GM18517 (cell line): ENCODE measurements around the gene MORN1.

Source experiments
- ATAC-seq: cut with Tn5 transposase; IDR thresholded peaks from one replicate; pipeline ENCODE4 v1.9.1; 2021; ENCODE audit warnings: mild to moderate bottlenecking, moderate library complexity; ENCODE audit not compliant: unreplicated experiment

Gene MORN1

GRCh38 chr1:2375923-2376260 lies 15.5 kb downstream of the MORN1 start:
- ATAC-seq, result no peak

DNA sequence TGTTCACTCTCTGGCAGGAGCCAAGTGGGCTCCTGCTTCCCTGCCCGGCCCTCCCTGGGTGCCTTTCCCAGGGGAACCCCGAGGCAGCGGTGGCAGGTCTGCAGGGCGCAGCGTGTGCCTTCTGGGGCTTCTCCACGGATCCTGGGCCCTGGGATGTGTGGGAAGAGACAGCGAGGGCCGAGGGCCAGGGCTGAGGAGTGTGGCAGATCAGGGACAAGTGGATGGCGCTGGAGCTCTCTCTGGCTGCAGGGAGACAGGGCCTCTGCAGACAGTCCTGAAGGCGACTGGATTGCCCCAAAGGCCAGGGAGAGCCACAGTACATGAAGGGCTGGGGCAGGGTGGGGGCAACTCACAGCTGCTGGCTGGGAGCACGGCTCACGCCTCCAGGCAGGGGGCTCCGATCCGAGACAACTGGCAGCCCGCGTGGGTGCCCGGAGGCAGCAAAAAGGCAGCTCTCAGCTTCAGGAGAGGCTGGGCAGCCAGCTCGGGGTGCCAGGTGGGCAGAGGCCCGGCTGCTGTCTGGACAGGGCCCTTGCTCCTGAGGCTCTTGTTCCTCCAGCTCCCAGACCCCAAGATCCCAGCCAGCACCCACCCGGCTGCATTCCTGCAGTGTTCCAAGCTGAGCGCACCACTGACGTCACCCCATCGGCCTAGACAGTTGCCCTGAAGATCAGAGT lies 16.0 kb downstream of the MORN1 start:
- no peak for ATAC-seq

GRCh38 chr1:2374252-2375155 lies 16.9 kb downstream of the MORN1 start:
- no peak for ATAC-seq

DNA sequence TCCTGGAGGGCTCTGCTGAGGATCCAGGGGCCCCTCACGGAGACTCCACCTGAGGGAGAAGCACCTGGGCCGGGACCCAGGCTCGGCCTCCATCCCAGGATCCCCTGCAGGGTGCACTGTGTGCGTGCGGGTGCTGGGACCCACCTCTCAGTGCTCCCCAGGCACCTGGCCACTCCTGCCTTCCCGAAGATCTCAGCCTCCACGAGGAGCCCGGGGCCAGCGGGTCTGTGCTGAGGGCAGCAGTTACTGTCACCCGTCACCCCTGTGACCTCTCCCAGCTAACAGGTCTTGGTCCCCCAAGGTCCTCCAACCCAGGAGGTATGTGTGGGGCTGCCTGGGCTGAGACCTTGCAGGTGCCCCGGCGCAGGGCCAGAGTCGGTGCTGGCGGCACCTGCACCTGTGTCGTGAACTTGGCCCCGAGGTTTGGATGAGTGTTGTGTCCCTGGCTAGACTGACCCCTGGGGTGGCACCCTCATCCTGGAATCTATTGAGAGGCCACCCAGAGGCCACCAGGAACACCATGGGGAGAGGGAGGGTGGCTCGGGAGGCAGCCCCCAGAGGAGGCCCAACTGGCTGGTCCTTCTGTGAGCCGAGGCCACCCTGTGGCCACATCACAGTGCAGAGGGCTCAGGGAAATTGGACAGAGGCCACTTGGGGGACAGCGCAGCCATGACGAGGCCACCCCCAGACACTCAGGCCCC lies 17.7 kb downstream of the MORN1 start:
- no peak for ATAC-seq

DNA sequence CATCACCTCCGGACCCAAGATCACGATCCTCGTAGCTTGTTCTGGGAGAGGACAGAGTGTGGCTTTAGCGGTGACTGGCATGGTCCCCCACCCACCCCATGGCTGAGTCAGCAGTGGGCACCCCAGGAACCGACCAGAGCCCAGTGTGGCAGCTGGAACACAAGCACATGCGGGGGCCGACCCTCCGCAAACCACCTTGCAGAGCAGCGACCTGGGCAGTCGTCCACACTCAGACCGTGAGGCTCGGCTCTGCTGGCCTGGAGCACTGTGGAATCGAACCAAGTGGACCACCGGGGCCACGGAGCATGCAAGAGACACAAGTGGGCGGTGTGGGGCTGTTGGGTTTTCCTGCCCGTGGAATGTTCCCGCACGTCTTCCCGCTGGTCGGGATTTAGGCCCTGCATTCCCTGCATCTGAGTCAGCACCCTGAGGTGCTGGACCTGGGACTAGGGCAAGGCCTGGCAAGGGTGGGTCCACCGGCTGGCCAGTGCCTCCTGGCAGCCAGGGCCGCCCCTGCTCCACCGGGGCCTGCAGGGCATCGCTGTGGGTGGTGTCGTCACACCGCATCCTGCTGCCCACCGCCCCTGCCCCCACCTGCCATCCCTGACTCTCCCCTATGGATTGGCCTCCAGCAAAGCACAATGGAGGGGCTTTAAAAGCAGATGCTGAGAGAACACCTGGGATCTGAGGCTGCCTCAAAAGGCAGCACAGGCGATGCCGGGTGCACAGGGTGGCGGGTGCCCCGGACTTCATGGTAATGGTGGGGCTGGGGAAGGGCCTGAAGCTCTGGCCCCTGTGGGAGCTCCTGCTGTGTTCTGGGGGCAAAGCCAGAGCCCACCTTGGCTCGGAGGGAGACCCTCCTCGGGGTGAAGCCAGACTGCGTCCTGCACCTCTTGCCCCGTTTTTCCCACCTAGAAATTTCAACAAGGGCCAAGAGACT lies 18.5 kb downstream of the MORN1 start:
- no peak for ATAC-seq

- no peak for ATAC-seq
Observed at GRCh38 chr1:2368053-2368744, 23.2 kb downstream of the MORN1 start.

DNA sequence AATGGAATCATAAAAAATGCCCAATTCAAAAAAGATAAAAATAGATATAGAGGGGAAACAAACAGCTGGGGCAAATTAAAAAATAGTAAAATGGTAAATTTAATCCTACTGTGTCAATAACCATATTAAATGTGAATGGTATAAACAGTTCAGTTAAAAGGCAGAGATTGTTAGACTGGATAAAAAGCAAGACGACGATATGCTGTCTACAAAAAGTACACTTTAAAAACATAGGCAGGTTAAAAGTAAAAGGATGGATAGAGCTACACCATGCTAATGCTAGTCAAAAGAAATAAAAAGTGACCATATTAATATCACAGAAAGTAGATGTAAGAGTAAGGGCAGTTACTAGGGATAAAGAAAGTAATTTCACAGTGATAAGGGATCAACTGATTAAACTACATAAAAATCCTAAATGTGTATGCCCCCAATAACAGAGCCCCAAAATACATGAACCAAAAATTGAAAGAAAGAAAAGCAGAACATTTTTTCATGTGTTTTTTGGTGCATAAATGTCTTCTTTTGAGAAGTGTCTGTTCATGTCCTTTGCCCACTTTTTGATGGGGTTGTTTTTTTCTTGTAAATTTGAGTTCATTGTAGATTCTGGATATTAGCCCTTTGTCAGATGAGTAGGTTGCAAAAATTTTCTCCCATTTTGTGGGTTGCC lies 27.4 kb downstream of the MORN1 start:
- no peak for ATAC-seq

DNA sequence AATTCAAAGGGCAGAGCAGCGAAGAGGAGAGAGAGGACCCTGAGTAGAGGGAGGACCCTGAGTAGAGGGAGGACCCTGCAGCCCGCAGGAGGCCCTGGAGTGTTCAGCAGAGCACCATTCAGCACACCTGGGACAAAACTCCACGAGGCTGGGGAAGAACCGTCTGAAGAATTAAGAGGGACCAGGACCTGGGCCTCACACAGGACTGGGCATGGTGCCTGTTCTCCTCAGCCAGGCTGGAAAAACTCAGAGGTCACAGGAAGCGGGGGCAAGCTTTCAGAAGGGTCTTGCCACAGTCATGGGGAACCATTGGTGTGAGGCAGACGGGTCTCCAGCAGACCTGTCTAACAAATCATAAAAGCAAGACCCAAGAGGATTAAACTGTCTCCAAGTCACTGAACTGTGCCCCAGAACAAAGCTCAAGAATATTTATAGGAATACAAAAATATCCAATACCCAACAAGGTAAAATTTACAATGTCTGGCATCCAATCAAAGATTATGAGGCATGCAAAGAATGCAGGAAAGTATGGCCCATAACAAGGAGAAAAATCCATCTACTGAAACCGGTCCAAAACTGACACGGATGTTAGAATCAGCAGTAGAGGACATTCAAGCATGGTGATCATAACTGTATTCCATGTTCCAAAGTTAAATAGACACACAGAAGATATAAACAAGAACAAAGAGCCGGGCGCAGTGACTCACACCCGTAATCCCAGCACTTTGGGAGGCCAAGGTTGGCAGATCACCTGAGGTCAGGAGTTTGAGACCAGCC lies 30.6 kb downstream of the MORN1 start:
- no peak for ATAC-seq

DNA sequence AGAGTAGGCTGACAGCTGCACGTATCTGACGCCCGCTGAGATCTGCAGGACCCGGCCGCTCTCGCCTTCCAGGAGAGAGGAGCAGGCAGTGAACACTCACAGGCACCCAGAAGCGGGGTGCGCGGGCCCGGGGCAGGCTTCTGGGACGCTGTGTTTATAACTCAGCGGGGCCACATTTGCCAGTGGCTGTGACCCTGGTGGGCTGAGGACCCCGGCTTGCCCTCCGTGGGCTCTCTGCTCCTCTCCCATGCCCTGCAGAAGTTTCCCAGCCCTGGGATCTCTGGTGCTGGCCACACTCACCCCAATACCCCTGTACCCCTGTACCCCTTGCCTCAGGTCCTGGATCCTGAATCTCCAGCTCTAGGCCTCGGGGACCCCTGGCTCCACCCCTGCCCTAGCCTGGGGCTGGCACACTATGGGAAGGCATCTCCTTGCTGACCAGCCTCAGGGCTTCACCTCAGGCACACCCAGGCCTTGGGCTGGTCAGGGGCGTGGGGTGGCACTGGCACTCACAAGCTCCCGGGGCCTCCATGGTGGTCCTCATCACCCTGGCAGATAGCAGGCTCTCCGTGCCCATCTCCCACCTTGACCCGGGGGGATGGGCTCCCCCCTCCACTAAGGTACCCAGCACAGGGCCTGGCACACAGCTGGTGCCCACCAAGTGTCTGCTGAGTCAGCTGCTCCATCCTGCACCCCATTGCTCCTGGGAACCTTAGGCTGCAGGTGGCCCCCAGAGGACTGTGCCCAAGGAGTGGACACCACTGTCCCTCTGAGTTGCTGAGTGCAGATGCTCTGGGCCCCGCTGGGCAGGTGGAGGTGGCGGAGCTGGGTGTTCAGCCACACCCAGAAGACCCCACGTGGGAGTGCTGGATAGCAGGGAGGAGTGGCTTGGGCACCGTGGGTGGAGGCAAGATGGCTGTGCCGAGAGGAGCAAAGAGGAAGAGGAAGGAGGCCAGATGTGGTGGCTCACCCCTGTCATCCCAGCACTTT lies 32.4 kb downstream of the MORN1 start:
- no peak for ATAC-seq

GRCh38 chr1:2358072-2358471 lies 33.3 kb downstream of the MORN1 start:
- no peak for ATAC-seq

DNA sequence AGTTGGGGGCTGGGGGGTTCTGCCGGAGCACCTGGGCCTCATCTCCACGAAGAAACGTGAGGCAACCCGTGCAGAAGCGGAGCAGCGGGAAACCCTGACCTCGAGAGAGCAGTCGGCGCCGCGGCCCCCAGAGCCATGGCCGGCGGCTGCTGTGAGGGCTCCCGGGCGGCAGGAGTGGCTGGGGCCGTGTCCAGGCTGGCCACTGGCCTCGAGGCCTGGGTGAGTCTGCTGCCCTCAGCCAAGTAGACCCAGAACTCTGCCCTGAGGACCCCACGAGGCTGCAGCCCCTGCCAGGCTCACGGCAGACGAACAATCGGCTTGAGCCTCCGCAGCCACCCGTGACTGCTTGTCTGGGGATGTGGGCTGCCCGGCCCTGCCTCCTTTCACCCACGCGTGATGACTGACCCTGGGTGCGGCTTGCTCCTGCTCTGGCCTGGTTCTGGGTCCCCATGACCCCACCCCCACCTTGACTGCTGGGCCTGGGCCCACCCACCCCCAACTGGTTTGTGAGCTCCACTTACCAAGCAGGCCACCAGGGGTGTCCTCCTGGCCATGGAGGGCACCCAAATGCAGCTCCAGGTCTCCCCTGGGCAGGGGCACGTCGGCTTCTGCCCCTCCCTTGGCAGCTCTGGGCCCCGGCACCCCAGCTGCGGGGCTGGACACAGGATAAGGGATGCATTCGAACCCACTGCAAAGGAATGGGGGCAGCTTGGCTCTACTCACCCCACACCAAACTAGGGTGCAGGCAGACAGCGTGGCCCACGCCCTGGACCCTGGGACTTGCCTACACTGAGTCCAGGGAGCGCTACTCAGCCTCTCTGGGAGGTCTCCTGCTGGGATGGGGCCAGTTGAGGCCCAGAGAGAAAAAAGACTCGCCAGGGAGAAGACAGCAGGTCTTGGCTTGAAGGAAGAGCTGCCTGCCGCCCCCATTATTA lies 34.2 kb downstream of the MORN1 start:
- ATAC-seq, result no peak

DNA sequence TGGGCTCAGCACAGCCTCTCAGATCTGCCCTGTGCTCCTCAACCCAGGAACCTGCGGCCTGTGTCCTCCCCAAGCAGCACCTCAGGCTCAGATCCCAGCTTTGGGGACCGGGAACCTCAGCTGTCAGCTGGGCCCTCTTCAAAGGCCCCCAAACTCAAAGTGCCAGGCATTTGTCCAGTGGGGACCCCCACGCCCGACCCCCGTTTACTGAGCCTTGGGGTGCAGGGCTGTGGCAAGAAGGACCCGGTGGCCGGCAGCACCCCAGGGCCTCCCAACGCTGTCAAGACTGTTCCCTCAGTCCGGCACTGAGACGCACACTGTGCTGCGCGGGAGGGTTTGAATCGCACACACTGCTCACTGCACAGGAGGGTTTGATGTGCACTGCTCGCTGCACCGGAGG lies 35.0 kb downstream of the MORN1 start:
- no peak for ATAC-seq

DNA sequence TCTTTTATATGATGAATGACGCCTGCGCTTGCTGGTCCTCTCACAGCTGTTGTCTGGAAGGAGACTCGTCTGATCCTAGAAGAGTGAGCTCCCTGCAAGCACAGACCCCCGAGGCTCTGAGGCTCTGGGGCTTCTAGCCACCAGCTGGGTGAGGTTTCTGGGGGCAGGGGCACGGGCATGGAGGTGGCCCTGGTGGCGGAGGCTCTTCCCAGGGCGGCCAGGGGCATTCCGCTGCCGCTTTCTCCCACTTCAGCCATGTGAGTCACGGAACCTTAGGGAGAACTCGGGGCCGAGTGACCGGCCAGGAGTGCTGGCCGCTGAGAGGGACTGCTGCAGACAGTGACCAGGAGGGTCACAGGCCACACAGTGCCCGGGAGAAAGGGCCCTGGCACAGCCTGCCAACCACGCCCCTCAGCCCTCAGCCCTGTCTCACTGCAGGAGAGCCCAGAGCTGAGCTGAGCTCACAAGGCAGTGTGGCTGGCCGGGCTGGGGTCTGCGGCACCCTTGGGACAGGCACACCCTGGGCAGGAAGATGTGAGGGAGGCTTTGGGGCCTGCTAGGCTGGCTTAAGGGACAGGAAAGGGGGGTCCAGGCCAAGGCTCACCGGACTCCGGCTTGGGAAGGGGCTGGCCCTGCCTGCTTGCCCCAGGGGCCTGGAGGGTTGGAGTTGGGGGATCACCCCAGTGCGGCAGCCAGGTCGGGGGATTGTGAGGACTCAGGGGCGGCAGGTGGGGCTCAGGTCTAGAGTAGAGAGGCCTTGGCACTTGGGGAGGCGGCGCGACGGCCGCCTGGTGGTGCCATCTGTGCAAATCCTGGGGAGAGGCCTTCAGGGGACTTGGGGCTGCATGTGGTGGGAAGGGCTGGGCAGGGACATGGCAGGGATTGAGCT lies 35.7 kb downstream of the MORN1 start:
- ATAC-seq, result no peak

DNA sequence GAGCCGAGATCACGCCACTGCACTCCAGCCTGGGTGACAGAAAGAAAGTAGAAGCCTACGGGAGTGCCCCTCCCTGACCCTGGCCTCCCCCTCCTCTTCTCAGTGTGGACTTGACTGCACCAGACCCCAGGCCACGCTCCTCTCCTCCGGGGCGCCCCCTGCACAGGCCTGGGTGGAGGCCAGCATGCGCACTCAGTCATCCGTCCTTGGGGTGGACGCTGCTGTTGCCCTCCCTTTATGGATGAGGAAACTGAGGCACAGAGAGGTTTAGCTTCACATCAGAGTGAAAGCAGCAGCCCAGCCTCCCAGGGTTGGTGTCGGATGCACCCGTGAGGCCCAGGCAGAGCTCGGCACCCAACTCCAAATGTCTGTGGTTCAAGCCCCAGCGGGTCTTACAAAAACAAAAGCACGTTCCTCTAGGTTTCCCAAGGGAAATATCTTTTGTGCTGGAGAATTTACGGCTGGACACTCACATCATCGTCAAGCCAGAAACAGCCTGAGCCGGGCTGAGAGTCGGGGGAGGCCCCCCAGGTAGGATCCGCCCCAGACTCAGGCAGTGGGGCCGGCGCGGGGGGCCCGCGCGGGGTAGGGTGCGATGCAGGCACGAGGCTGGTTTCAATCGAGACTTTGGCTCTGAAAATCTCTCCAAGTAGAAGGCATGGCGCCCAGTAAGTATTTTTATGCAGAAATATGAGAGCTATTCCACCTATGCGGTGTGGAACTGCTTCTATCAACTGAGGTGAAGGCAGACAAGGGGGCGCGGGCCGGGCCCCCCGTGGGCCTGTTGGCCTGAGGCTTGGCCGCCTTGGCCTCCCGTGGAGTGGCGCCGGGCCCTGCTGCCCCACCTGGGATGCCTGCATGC lies 36.6 kb downstream of the MORN1 start:
- ATAC-seq, result no peak
